SK-N-MC (cell line): ENCODE measurements around the gene MAPK8IP3.

ENCODE experiments used
- DNase-seq: peaks from one replicate; pipeline ENCODE4 v3.0.0-alpha.2; 2011; ENCODE audit warnings: low read depth, low spot score
- H3K27ac ChIP-seq: fragments of 200-600 bp; sonication (generic); 2 replicates; pipeline ENCODE4 v1.5.1; 2016; ENCODE audit warnings: mixed run types
- H3K36me3 ChIP-seq: fragments of 200-600 bp; sonication (generic); 2 replicates; pipeline ENCODE4 v1.6.1; 2017; ENCODE audit warnings: antibody characterized with exemption, low read length, mixed read lengths; ENCODE audit not compliant: insufficient read depth
- H3K4me3 ChIP-seq: fragments of 200-600 bp; sonication (generic); 2 replicates; pipeline ENCODE4 v1.5.1; 2016
- H3K9ac ChIP-seq: fragments of 200-600 bp; sonication (generic); 2 replicates; pipeline ENCODE4 v1.8.0; 2017; ENCODE audit warnings: mixed run types, mixed read lengths; ENCODE audit not compliant: insufficient read length
- H3K9me3 ChIP-seq: fragments of 200-600 bp; sonication (generic); 2 replicates; pipeline ENCODE4 v1.6.1; 2017; ENCODE audit warnings: low read depth, mild to moderate bottlenecking, antibody characterized with exemption, low read length, moderate library complexity, mixed read lengths
- EZH2 ChIP-seq: fragments of 200-600 bp; sonication (generic); IDR thresholded peaks from one replicate; pipeline ENCODE4 v1.6.1; 2017; ENCODE audit warnings: antibody characterized with exemption
- FOXP2 ChIP-seq: optimal IDR thresholded peaks from 2 replicates; pipeline ENCODE3; 2011; ENCODE audit warnings: mild to moderate bottlenecking, moderate library complexity; ENCODE audit not compliant: insufficient read depth; ENCODE audit errors: extremely low read length, control extremely low read depth
- POLR2AphosphoS5 ChIP-seq: IDR thresholded peaks from 2 replicates; pipeline ENCODE4 v1.6.1; 2012; ENCODE audit warnings: mild to moderate bottlenecking, low read depth, low read length, borderline replicate concordance

Gene MAPK8IP3

GRCh38 chr16:1706386-1707192, 594 bp downstream of the MAPK8IP3 start:
- Histone ChIP-seq H3K4me3 (peak overlapping the region; percentile 89), H3K27ac (no peak overlapping the region), H3K9me3 (no peaks in the 10 kb centered on the region), H3K36me3 (peaks cover 6% of the 10 kb centered on the region; the same call in 1 of the 2 replicates), H3K9ac (peak overlapping the region; percentile 81)
- TF ChIP-seq FOXP2 (no peak), POLR2AphosphoS5 (no peak), EZH2 (no peak)
- no peak for DNase-seq

DNA sequence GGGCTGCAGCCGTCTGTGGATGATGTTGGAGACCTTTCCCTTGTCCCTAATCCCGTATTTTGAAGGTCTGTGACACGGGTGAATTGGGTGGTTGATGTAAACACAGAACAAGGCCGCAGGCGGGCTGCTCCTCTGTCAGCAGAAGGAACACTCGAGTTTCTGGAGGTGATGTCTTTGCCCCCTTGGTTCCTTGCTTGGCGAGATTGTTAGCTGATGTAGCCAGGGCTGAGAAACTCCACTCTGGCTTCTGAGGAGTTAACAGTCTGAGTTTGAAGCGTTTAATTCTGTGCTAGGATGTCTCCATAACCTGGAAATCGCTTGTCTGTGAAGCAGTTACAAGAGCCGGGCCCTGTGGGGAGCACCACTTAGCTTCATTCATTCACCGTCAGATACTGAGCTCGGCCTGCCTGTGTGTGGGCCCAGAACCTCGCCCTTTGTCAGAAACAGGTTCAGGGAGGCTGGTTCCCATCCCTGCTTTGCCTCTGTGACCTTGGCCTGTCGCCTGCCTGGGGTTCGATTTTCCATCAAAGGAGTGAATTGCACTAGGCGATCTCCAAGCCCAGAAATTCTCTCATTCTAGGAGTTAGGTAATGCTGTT, 1.3 kb downstream of the MAPK8IP3 start:
- DNase-seq = no peak
- peaks cover under 1% of the 10 kb centered on the region; the same call in 1 of the 2 replicates for H3K36me3 ChIP-seq
- H3K27ac ChIP-seq = no peak overlapping the region
- peak overlapping the region; percentile 55 for H3K9ac ChIP-seq
- no peaks in the 10 kb centered on the region for H3K9me3 ChIP-seq
- peak overlapping the region; percentile 89 for H3K4me3 ChIP-seq
- TF ChIP-seq FOXP2 (no peak), EZH2 (no peak), POLR2AphosphoS5 (no peak)

GRCh38 chr16:1708083-1708767, 2.2 kb downstream of the MAPK8IP3 start:
- H3K27ac ChIP-seq = no peak overlapping the region

DNA sequence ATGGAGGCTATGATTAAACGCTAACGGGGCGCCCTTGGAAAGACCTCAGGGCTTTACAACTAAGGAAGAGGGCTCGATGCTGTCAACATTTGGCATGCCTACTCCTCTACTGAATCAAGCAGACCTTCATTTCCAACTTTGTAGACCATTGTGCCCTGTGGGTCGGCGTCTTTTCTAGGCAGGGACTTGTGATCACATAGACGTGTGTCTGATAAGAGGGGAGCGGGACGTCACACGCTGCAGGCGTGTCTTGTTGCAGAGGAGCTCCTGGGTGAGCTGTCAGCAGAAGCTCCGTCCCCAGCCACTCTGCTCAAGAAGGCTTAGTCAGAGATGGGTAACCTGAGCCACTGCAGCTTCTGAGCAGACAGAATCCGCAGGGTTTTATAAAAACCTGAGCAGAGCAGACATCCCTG, 2.8 kb downstream of the MAPK8IP3 start:
- TF ChIP-seq FOXP2 = no peak
- TF ChIP-seq EZH2 = no peak
- TF ChIP-seq POLR2AphosphoS5 = no peak
- Histone ChIP-seq H3K27ac (no peak overlapping the region), H3K4me3 (no peak overlapping the region), H3K9ac (no peak overlapping the region), H3K9me3 (no peaks in the 10 kb centered on the region), H3K36me3 (no peaks in the 10 kb centered on the region)
- DNase-seq = no peak

More at GRCh38 chr16:1708083-1708767, 2.2 kb downstream of the MAPK8IP3 start:
- TF ChIP-seq EZH2 (no peak), POLR2AphosphoS5 (no peak), FOXP2 (no peak)
- Histone ChIP-seq H3K9ac (peak overlapping the region; percentile 24), H3K36me3 (no peaks in the 10 kb centered on the region), H3K4me3 (no peak overlapping the region; the same call in 1 of the 2 replicates), H3K9me3 (no peaks in the 10 kb centered on the region)
- DNase-seq = no peak

GRCh38 chr16:1709356-1709755, 3.4 kb downstream of the MAPK8IP3 start:
- DNase-seq = no peak
- Histone ChIP-seq H3K27ac (no peak overlapping the region), H3K4me3 (no peak overlapping the region), H3K9me3 (no peaks in the 10 kb centered on the region), H3K36me3 (no peaks in the 10 kb centered on the region), H3K9ac (no peak overlapping the region)
- TF ChIP-seq EZH2 (no peak), POLR2AphosphoS5 (no peak), FOXP2 (no peak)

GRCh38 chr16:1710811-1711507, 5.0 kb downstream of the MAPK8IP3 start:
- Histone ChIP-seq H3K4me3 (no peak overlapping the region), H3K36me3 (no peaks in the 10 kb centered on the region), H3K27ac (no peak overlapping the region), H3K9me3 (no peaks in the 10 kb centered on the region), H3K9ac (no peak overlapping the region)
- TF ChIP-seq EZH2 (no peak), FOXP2 (no peak), POLR2AphosphoS5 (no peak)
- DNase-seq = no peak

- H3K27ac ChIP-seq = no peak overlapping the region
- no peaks in the 10 kb centered on the region for H3K36me3 ChIP-seq
- DNase-seq = no peak
- H3K9me3 ChIP-seq = no peaks in the 10 kb centered on the region
- H3K9ac ChIP-seq = no peak overlapping the region
- no peak overlapping the region for H3K4me3 ChIP-seq
- TF ChIP-seq EZH2 (no peak), FOXP2 (no peak)
These were observed 6.8 kb downstream of the MAPK8IP3 start for GRCh38 chr16:1712791-1713261.
